ENCODE results near the gene ATRNL1.

ATRNL1 gene

GRCh38 chr10:115860182-115861107, 767.3 kb downstream of the ATRNL1 start:
- Histone ChIP-seq H3K4ac (ENCODE audit: low read depth, low read length) (no peak overlapping the region), H3K79me1 (ENCODE audit: low read length) (no peaks in the 10 kb centered on the region), H3K36me3 (ENCODE audit: control insufficient read depth in 1 of 2, insufficient read depth in 2 of 2, low read length in 2 of 2) (no peaks in the 10 kb centered on the region), H2AK5ac (ENCODE audit: low read length) (no peak overlapping the region), H2BK12ac (ENCODE audit: low read length) (no peak overlapping the region), H3K14ac (ENCODE audit: low read length) (no peak overlapping the region), H3K9ac (ENCODE audit: low read length) (no peak overlapping the region), H3K79me2 (ENCODE audit: control insufficient read depth, insufficient read depth, low read length, poor library complexity) (no peaks in the 10 kb centered on the region), H4K91ac (ENCODE audit: low read depth, low read length) (no peak overlapping the region), H3K27ac (ENCODE audit: low read depth, low read length) (no peak overlapping the region), H3K4me1 (ENCODE audit: control insufficient read depth in 1 of 2, insufficient read depth in 2 of 2, low read length in 2 of 2) (no peaks in the 10 kb centered on the region), H2AFZ (ENCODE audit: insufficient read depth, low read length, poor library complexity) (no peak overlapping the region), H3K4me2 (ENCODE audit: low read length) (no peak overlapping the region), H2BK120ac (ENCODE audit: insufficient read depth, low read length, poor library complexity) (no peak overlapping the region), H3K9me3 (ENCODE audit: insufficient read depth, low read depth, low read length) (no peaks in the 10 kb centered on the region), H3K27me3 (ENCODE audit: insufficient read depth, low read length) (no peaks in the 10 kb centered on the region), H3K4me3 (ENCODE audit: low read depth, low read length) (no peak overlapping the region), H2BK5ac (ENCODE audit: low read depth, low read length, poor library complexity) (no peak overlapping the region), H4K8ac (ENCODE audit: low read depth, low read length) (no peak overlapping the region), H3K23ac (ENCODE audit: low read length) (no peak overlapping the region), H4K12ac (ENCODE audit: low read depth, low read length) (no peak overlapping the region), H3K18ac (ENCODE audit: low read length) (no peak overlapping the region)
- no CpG with 5 or more reads among the region's 1 CpG for WGBS (ENCODE audit: extremely low coverage, insufficient coverage, insufficient read length)
- DNase-seq: no peak

DNA sequence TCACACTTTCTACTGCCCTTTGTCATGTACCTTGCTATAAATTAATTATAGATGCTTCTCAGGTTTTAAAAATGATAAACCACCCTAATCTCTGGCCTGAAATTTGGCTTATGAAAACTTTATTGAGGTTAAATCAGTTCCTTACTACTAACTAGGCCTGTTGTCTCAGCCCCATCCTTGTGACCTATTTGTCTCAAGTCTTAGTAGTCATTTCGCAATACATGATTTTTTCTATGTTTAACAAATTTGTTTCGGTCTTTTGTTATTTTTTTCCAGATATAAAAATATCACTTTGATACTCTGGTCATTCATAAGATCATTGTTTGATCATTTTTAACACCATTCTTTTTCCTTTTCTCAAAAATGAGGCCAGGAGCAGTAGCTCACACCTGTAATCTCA, 768.3 kb downstream of the ATRNL1 start:
- H3K23ac ChIP-seq (ENCODE audit: low read length): no peak overlapping the region
- no peak overlapping the region for H3K4me3 ChIP-seq (ENCODE audit: low read depth, low read length)
- H3K36me3 ChIP-seq (ENCODE audit: control insufficient read depth in 1 of 2, insufficient read depth in 2 of 2, low read length in 2 of 2): no peaks in the 10 kb centered on the region
- H3K9ac ChIP-seq (ENCODE audit: low read length): no peak overlapping the region
- no peak overlapping the region for H3K4me2 ChIP-seq (ENCODE audit: low read length)
- H3K4ac ChIP-seq (ENCODE audit: low read depth, low read length): no peak overlapping the region
- no peaks in the 10 kb centered on the region for H3K79me1 ChIP-seq (ENCODE audit: low read length)
- H2BK5ac ChIP-seq (ENCODE audit: low read depth, low read length, poor library complexity): no peak overlapping the region
- no peak overlapping the region for H3K18ac ChIP-seq (ENCODE audit: low read length)
- no peak overlapping the region for H2BK120ac ChIP-seq (ENCODE audit: insufficient read depth, low read length, poor library complexity)
- H3K27ac ChIP-seq (ENCODE audit: low read depth, low read length): no peak overlapping the region
- H3K4me1 ChIP-seq (ENCODE audit: control insufficient read depth in 1 of 2, insufficient read depth in 2 of 2, low read length in 2 of 2): no peaks in the 10 kb centered on the region
- H2AK5ac ChIP-seq (ENCODE audit: low read length): no peak overlapping the region
- no peak overlapping the region for H2BK12ac ChIP-seq (ENCODE audit: low read length)
- WGBS (ENCODE audit: extremely low coverage, insufficient coverage, insufficient read length): no CpG with 5 or more reads among the region's 2 CpGs
- H4K12ac ChIP-seq (ENCODE audit: low read depth, low read length): no peak overlapping the region
- no peak overlapping the region for H3K14ac ChIP-seq (ENCODE audit: low read length)
- H3K79me2 ChIP-seq (ENCODE audit: control insufficient read depth, insufficient read depth, low read length, poor library complexity): no peaks in the 10 kb centered on the region
- no peaks in the 10 kb centered on the region for H3K27me3 ChIP-seq (ENCODE audit: insufficient read depth, low read length)
- H4K8ac ChIP-seq (ENCODE audit: low read depth, low read length): no peak overlapping the region
- H4K91ac ChIP-seq (ENCODE audit: low read depth, low read length): no peak overlapping the region
- no peak for DNase-seq
- no peaks in the 10 kb centered on the region for H3K9me3 ChIP-seq (ENCODE audit: insufficient read depth, low read depth, low read length)
- H2AFZ ChIP-seq (ENCODE audit: insufficient read depth, low read length, poor library complexity): no peak overlapping the region

GRCh38 chr10:115861864-115862263, 768.7 kb downstream of the ATRNL1 start:
- no peak overlapping the region for H4K12ac ChIP-seq (ENCODE audit: low read depth, low read length)
- H2AFZ ChIP-seq (ENCODE audit: insufficient read depth, low read length, poor library complexity): no peak overlapping the region
- H3K4me1 ChIP-seq (ENCODE audit: control insufficient read depth in 1 of 2, insufficient read depth in 2 of 2, low read length in 2 of 2): no peaks in the 10 kb centered on the region
- H3K27me3 ChIP-seq (ENCODE audit: insufficient read depth, low read length): no peaks in the 10 kb centered on the region
- H3K23ac ChIP-seq (ENCODE audit: low read length): no peak overlapping the region
- WGBS (ENCODE audit: extremely low coverage, insufficient coverage, insufficient read length): no CpG with 5 or more reads among the region's 1 CpG
- no peak overlapping the region for H3K4me3 ChIP-seq (ENCODE audit: low read depth, low read length)
- no peak overlapping the region for H2BK5ac ChIP-seq (ENCODE audit: low read depth, low read length, poor library complexity)
- H3K4ac ChIP-seq (ENCODE audit: low read depth, low read length): no peak overlapping the region
- H3K18ac ChIP-seq (ENCODE audit: low read length): no peak overlapping the region
- no peaks in the 10 kb centered on the region for H3K36me3 ChIP-seq (ENCODE audit: control insufficient read depth in 1 of 2, insufficient read depth in 2 of 2, low read length in 2 of 2)
- H2AK5ac ChIP-seq (ENCODE audit: low read length): no peak overlapping the region
- H3K79me1 ChIP-seq (ENCODE audit: low read length): no peaks in the 10 kb centered on the region
- H3K27ac ChIP-seq (ENCODE audit: low read depth, low read length): no peak overlapping the region
- H4K8ac ChIP-seq (ENCODE audit: low read depth, low read length): no peak overlapping the region
- H4K91ac ChIP-seq (ENCODE audit: low read depth, low read length): no peak overlapping the region
- H2BK120ac ChIP-seq (ENCODE audit: insufficient read depth, low read length, poor library complexity): no peak overlapping the region
- no peaks in the 10 kb centered on the region for H3K9me3 ChIP-seq (ENCODE audit: insufficient read depth, low read depth, low read length)
- no peak overlapping the region for H2BK12ac ChIP-seq (ENCODE audit: low read length)
- no peaks in the 10 kb centered on the region for H3K79me2 ChIP-seq (ENCODE audit: control insufficient read depth, insufficient read depth, low read length, poor library complexity)
- H3K4me2 ChIP-seq (ENCODE audit: low read length): no peak overlapping the region
- DNase-seq: no peak
- H3K9ac ChIP-seq (ENCODE audit: low read length): no peak overlapping the region
- no peak overlapping the region for H3K14ac ChIP-seq (ENCODE audit: low read length)

GRCh38 chr10:115866174-115866573, 773.0 kb downstream of the ATRNL1 start:
- H3K4me1 ChIP-seq (ENCODE audit: control insufficient read depth in 1 of 2, insufficient read depth in 2 of 2, low read length in 2 of 2): no peaks in the 10 kb centered on the region
- no peak overlapping the region for H3K9ac ChIP-seq (ENCODE audit: low read length)
- no peak overlapping the region for H2BK120ac ChIP-seq (ENCODE audit: insufficient read depth, low read length, poor library complexity)
- no peak overlapping the region for H3K27ac ChIP-seq (ENCODE audit: low read depth, low read length)
- H3K4me2 ChIP-seq (ENCODE audit: low read length): no peak overlapping the region
- H3K14ac ChIP-seq (ENCODE audit: low read length): no peak overlapping the region
- H3K18ac ChIP-seq (ENCODE audit: low read length): no peak overlapping the region
- H3K79me2 ChIP-seq (ENCODE audit: control insufficient read depth, insufficient read depth, low read length, poor library complexity): no peaks in the 10 kb centered on the region
- no peak overlapping the region for H2BK12ac ChIP-seq (ENCODE audit: low read length)
- no peak overlapping the region for H3K4ac ChIP-seq (ENCODE audit: low read depth, low read length)
- H2AFZ ChIP-seq (ENCODE audit: insufficient read depth, low read length, poor library complexity): no peak overlapping the region
- H3K36me3 ChIP-seq (ENCODE audit: control insufficient read depth in 1 of 2, insufficient read depth in 2 of 2, low read length in 2 of 2): no peaks in the 10 kb centered on the region
- H3K79me1 ChIP-seq (ENCODE audit: low read length): no peaks in the 10 kb centered on the region
- no peaks in the 10 kb centered on the region for H3K27me3 ChIP-seq (ENCODE audit: insufficient read depth, low read length)
- no CpG with 5 or more reads among the region's 1 CpG for WGBS (ENCODE audit: extremely low coverage, insufficient coverage, insufficient read length)
- H4K91ac ChIP-seq (ENCODE audit: low read depth, low read length): no peak overlapping the region
- no peak overlapping the region for H3K23ac ChIP-seq (ENCODE audit: low read length)
- no peak overlapping the region for H3K4me3 ChIP-seq (ENCODE audit: low read depth, low read length)
- no peaks in the 10 kb centered on the region for H3K9me3 ChIP-seq (ENCODE audit: insufficient read depth, low read depth, low read length)
- no peak for DNase-seq
- no peak overlapping the region for H2AK5ac ChIP-seq (ENCODE audit: low read length)
- no peak overlapping the region for H2BK5ac ChIP-seq (ENCODE audit: low read depth, low read length, poor library complexity)
- no peak overlapping the region for H4K12ac ChIP-seq (ENCODE audit: low read depth, low read length)
- no peak overlapping the region for H4K8ac ChIP-seq (ENCODE audit: low read depth, low read length)

Measured in trophoblast cell (in vitro differentiated cells and primary cell).